NCI-H187 (cell line): ENCODE data around the gene KCNJ4.
"Not testable (repeated sequence)": the region's sequence is repeated elsewhere in the genome, so short reads cannot be mapped to it uniquely, and the experiment has no call there.

Source experiments
- DNase-seq, 2 experiments: peaks; one replicate each; lab custom pipeline; 2025; lab: John Stamatoyannopoulos, UW

KCNJ4 gene

GRCh38 chr22:38412435-38413084 is 42.4 kb downstream of the KCNJ4 start:
- no peak for DNase-seq

GRCh38 chr22:38411016-38411415 is 44.0 kb downstream of the KCNJ4 start:
- no peak for DNase-seq

DNA sequence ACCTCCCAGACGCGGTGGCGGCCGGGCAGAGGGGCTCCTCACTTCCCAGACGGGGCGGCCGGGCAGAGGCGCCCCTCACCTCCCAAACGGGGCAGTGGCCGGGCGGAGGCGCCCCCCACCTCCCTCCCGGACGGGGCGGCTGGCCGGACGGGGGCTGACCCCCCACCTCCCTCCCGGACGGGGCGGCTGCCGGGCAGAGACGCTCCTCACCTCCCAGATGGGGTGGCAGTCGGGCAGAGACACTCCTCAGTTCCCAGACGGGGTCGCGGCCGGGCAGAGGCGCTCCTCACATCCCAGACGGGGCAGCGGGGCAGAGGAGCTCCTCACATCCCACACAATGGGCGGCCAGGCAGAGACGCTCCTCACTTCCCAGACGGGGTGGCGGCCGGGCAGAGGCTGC is 45.1 kb downstream of the KCNJ4 start:
- not testable (repeated sequence) for DNase-seq

DNA sequence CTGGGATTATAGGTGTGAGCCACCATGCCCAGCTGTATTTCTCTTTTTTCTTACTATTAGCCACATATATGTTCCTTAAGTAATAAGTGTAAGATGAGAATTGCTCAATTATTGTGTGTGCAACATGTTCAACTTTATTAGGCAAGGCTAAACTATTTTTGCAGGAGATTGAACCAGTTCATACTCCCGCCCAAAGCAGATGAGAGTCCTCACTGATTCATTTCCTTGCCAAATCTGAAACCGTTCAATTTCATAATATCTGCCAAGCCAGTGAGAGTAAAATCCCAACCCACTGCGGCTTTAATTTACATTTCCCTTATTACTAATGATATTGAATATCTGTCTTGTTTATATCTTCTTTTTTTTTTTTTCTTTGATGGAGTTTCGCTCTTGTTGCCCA is 48.4 kb downstream of the KCNJ4 start:
- no peak for DNase-seq

GRCh38 chr22:38404419-38404818 is 50.6 kb downstream of the KCNJ4 start:
- no peak for DNase-seq

GRCh38 chr22:38403812-38404211 is 51.2 kb downstream of the KCNJ4 start:
- DNase-seq: no peak

GRCh38 chr22:38402204-38402603 is 52.8 kb downstream of the KCNJ4 start:
- no peak for DNase-seq

DNA sequence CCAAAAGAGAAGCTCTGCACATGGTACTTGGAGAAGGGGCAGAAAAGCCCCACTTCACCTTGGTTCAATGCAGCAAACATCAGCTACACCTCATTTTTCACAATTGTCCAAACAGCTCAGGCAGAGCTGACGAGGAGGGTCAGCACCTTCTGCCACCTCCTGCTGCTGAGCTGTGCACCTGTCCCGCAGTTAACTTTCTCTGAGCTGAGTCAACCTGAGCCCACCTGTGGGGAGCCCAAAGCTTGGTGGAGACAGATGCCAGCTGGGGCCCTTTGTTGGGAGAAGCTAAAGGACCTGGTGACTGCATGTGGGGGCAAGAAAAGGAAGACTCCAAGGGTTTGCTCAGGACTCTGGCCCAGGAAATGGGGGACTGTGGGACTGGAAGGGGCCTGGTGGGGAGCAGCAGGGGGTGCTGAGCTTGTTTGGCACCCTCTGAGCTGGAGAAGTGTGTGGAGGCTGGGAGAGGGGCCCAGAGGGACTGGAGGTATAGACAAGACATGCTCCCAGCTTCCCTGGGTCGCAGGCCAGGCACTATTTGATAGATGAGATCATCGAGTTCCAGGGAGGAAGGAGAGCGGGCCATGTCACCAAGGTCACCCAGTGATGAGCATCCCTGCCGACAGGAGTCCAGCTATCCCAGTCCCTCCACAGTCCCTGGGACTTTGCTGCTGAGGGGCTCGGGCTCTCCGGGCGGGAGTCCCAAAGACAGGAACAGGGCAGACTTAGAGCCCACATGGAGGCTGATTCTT is 53.5 kb downstream of the KCNJ4 start:
- DNase-seq: no peak

- not testable (repeated sequence) for DNase-seq
Measured at GRCh38 chr22:38400256-38400655, 54.7 kb downstream of the KCNJ4 start.

DNA sequence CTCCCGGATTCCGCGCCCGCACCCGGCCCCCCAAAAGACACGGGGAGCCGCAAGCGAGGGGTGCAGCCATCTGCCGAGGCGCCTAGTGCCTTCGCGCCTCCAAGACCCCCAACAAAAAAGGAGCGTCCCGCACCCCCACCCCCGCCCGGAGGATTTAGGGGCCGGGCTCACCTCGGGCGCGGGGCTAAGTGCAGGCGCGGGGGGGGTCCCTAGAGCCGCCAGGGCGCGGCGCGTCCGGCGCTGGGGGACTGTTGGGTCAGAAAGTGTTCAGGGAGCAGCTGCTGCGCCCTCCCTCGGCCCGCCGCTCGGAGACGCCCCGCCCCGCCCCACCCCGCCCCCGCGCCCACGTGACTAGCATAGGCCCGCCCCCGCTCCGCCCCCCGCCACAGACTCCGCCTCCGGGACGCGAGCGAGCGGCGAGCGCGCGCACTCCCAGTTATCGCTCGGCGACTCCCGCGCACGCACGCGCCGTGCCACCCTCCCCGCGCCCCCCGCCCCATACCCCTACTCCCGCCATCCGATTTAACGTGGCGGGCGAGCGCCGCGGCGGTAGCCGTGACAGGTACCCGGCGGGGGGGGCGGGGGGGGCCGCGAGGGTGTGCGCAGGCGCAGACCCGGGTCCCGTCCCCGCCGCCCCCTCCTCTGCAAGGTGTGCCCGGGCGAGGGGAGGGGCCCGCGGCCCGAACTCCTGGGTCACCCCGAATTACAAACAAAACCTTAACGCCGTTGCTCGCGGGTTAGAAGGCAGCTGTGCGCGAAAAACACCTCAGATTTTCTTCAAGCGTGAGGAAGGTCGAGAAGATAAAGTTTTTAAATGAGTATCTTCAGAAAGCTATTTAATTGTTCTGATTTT is 56.2 kb downstream of the KCNJ4 start:
- DNase-seq: peak; percentile 23 to 53

GRCh38 chr22:38398181-38398608 is 56.8 kb downstream of the KCNJ4 start:
- peak in 1 of 2 experiments; percentile 9 for DNase-seq

DNA sequence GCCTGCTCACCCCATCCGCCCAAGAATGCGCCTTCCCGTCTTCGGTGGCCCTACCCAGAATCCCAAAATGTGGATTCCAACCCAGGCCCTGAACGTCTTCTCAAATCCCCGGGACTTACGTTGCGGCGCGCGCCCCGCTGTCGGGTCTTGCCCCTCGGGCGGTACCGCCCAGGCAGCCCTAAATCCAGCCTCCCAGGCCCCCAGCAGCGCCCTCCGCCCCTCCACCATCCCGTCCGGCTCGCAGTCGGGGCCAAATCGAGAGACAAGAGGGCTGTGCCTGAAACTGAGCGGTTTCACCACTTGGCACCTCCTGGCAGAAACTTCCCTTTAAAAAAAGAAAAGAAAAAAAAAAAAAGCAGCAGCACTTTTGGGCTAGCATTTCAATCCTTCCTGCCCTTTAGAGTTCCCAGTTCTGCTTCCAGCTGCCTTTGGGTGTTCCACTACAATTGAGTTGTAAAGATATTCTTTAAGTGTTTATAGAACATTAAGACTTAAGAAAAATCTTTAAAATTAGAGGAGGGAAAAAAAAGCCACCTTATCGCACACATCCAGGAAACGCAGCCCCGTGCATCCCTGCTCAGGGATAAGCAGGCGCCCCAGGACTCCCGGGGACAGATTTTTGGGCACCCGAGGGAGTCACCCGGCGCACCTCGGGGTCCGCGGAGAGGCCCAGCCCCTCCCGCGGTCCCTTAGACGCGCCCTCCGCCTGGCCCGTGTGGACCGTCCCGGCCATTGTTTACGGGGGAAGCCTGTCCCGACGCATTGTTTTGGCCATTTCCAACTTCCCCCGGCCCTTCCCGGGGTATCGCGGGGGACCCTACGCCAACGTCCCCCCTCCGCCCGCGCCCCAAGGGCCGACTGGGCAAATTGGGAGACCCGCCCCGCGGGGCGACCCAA is 57.6 kb downstream of the KCNJ4 start:
- DNase-seq: no peak

DNA sequence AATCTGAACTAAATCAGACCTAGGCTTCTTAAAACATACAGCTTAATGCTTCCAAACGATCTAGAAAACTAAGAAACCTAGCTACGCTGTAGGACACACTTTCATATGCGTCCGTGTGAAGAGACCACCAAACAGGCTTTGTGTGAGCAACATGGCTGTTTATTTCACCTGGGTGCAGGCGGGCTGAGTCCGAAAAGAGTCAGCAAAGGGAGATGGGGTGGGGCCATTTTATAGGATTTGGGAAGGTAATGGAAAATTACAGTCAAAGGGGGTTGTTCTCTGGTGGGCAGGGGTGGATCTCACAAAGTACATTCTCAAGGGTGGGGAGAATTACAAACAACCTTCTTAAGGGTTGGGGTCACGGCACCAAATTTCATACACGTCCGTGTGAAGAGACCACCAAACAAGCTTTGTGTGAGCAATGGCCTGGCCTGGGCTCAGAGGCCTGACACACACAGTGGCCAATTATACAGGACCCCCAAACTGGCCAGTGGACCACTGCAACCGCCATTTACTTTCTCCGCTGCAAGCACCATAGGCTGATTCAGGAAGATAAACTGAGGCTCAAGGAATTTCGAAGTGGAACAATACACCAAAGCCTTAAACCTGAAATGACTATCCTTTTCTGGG is 58.4 kb downstream of the KCNJ4 start:
- DNase-seq: not testable (repeated sequence)

GRCh38 chr22:38395944-38396343 is 59.1 kb downstream of the KCNJ4 start:
- not testable (repeated sequence) for DNase-seq

DNA sequence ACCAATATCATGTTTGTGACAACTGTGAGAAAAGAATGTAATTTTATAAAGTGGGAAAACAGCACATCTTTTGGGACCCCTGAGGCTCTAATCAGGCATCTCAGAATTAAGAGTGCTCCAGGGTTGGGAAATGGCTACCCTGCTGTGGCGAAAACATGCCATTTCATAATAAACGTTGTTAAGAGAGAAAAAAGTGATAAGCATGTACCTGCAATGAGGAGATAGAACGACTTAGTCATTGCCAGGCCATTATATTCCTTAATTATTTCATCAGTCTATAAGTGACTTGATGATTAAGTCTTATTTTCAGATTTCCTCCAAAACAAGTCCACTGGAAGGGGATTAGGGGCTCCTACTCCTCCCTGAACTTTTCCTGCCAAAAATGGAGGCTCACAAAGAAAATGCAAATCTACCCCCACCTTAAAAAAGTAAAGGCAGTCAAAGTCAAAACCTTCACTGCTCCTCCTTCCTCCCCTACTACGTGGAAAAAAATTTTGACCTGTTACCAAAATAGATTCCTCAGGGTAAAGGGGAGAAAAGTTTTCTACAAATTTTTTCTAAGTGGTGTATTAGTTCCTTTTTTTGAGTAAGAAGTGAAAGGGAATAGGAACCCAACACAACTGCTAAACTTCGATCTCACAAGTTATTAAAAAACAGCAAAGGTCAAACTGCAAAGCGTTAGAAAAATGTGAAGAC is 59.9 kb downstream of the KCNJ4 start:
- not testable (repeated sequence) for DNase-seq

DNA sequence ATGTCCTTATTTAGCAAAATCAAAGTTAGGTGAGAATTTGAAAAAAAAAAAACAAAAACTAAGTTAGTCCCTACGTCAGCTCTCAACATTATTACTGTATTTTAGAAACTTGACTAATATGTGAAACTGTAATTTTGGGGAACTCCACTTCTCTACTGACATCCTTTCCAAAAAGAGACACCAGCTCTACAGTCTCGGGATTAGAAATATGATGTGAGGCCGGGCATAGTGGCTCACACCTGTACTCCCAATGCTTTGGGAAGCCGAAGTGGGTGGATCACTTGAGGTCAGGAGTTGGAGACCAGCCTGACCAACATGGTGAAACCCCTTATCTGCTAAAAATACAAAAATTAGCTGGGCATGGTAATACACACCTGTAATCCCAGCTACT is 65.6 kb downstream of the KCNJ4 start:
- not testable (repeated sequence) for DNase-seq

DNA sequence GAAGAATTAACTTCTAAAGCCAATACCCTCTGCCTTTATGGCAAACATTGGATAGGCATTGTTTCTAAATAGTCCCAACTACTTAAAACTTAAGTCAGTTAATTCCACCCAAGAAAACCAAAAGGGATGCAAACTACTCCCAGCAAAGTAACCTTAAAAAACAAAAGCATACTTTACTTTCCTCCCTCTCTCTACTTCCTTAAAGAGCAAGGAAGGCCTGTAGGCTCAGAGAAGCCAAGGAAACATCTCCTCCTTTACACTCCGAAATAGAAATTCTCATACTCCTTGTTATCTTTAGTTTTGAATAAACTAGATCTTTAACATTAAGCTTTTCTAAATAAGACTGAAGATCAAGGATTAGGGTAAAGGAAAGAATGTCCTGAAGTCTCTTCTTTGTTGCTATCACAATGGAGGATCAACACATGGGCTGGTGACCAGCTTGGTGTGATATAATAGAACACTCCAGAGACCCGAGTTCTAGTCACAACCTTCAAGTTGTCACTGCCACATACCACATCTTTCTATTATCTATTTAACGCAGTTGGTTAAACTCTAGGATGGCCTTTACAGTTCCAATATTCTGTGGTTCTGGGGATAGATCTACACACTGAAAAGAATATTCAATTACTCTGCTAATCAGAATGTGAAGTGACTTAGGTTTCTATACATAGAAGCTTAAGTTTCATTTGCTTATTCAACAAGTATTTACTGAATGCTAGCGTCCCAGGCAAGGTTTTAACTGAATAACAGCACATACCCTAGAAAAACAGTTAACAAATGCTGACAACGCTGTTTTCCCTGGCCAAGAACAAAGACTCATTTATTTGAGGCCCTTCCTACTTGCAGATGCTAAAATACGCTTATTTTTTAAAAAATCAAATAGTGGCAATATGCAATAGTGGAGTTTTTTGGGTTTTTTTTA is 66.2 kb downstream of the KCNJ4 start:
- not testable (repeated sequence) for DNase-seq

DNA sequence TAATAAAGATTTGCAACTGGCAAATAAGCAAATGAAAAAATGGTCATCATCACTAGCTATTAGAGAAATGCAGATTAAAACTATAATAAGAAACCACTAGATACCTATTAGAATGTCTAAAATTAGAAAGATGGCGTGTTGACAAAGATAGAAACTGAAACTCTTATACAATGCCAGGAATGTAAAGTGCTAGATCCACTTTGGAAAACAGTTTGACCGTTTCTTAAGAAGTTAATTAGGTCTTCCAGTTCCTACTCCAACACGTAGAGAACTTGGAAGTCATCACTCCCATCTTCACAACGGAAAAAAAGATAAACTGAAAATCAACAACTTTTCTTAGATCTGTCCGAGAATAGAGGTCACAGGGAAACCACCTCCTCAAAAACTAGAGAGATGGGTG is 68.1 kb downstream of the KCNJ4 start:
- not testable (repeated sequence) for DNase-seq

DNA sequence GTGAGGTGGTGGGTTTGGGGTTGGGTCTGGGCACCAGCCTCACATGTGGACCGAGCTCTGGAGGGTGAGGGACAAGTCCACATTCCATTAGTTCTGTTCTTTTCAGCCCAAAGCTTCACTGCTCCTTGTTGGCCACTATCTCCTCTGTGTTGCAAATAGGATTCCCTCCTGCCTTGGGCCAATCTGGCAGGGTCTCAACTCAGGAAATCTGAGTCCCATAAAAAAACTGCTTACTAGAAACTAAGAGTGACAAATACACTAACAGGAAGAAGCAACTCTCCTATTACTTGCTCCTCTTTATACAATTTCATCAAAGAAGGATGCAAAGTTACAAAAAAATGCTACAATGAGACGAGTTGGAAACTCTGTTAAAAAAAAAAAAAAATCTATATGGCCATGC is 71.6 kb downstream of the KCNJ4 start:
- no peak for DNase-seq
